Activated T-cell treated with anti-CD3 and anti-CD28 coated beads, Interleukin-2, amount 50 U/mL, for 4 hours (primary cell): ENCODE data around the gene CLK2. TPM values are rescaled to one million over a fixed set of nuclear protein-coding genes. Genes with fewer than 3 reads are reported as not detected.
"Not testable (repeated sequence)": the region's sequence is repeated elsewhere in the genome, so short reads cannot be mapped to it uniquely, and the experiment has no call there.

Experiments used
- ATAC-seq, 2 donors: fragments of 200-7000 bp; cut with Tn5 transposase; one replicate each; pipeline ENCODE4 v1.10.0; 2021
- DNase-seq: peaks from one replicate; pipeline ENCODE4 v3.0.0-alpha.2; 2020
- H3K27me3 Mint-ChIP-seq: one replicate; pipeline ENCODE4 v1.8.0; 2021; ENCODE audit warnings: low read depth, mixed read lengths
- H3K36me3 Mint-ChIP-seq: one replicate; pipeline ENCODE4 v1.8.0; 2022; ENCODE audit warnings: mixed read lengths; ENCODE audit not compliant: insufficient read depth
- H3K4me1 Mint-ChIP-seq: one replicate; pipeline ENCODE4 v1.8.0; 2021; ENCODE audit warnings: low read depth, mixed read lengths
- H3K4me3 Mint-ChIP-seq: one replicate; pipeline ENCODE4 v1.8.0; 2021; ENCODE audit warnings: mild to moderate bottlenecking, moderate library complexity, mixed read lengths
- H3K9me3 Mint-ChIP-seq: one replicate; pipeline ENCODE4 v1.8.0; 2021; ENCODE audit warnings: mixed read lengths
- total RNA-seq, 3 donors: library from RNA; stranded (reverse); gene quantifications; one replicate each; pipeline ENCODE4 v1.2.1, GENCODE V29; 2021

CLK2 gene
- total RNA-seq, 3 donors from 2014 or later = 64.2 to 68.4 (median 66.3) TPM

GRCh38 chr1:155305881-155306391, 32.6 kb upstream of the CLK2 start:
- Mint-ChIP-seq H3K4me1 (peaks cover 19% of the 10 kb centered on the region), H3K9me3 (no peaks in the 10 kb centered on the region), H3K36me3 (peaks cover 4% of the 10 kb centered on the region), H3K27me3 (no peaks in the 10 kb centered on the region), H3K4me3 (no peak overlapping the region)
- ATAC-seq = no peak
- DNase-seq = no peak

GRCh38 chr1:155304558-155305063, 31.3 kb upstream of the CLK2 start:
- ATAC-seq = no peak
- no peaks in the 10 kb centered on the region for H3K27me3 Mint-ChIP-seq
- no peak for DNase-seq
- H3K4me1 Mint-ChIP-seq = peaks cover 9% of the 10 kb centered on the region
- H3K9me3 Mint-ChIP-seq = no peaks in the 10 kb centered on the region
- H3K36me3 Mint-ChIP-seq = no peaks in the 10 kb centered on the region
- no peak overlapping the region for H3K4me3 Mint-ChIP-seq

- Mint-ChIP-seq H3K9me3 (no peaks in the 10 kb centered on the region), H3K4me1 (peaks cover 2% of the 10 kb centered on the region), H3K36me3 (no peaks in the 10 kb centered on the region), H3K27me3 (peaks cover 13% of the 10 kb centered on the region), H3K4me3 (no peak within 1 kb of the TSS)
- DNase-seq = no peak
- ATAC-seq = no peak
These were observed 28.1 kb upstream of the CLK2 start, which contains the start of gene PKLR for GRCh38 chr1:155301342-155301841. Gene PKLR, minus strand, starts transcription at chr1:155301438. Its CDS starts 43 bp downstream, at chr1:155301395.

DNA sequence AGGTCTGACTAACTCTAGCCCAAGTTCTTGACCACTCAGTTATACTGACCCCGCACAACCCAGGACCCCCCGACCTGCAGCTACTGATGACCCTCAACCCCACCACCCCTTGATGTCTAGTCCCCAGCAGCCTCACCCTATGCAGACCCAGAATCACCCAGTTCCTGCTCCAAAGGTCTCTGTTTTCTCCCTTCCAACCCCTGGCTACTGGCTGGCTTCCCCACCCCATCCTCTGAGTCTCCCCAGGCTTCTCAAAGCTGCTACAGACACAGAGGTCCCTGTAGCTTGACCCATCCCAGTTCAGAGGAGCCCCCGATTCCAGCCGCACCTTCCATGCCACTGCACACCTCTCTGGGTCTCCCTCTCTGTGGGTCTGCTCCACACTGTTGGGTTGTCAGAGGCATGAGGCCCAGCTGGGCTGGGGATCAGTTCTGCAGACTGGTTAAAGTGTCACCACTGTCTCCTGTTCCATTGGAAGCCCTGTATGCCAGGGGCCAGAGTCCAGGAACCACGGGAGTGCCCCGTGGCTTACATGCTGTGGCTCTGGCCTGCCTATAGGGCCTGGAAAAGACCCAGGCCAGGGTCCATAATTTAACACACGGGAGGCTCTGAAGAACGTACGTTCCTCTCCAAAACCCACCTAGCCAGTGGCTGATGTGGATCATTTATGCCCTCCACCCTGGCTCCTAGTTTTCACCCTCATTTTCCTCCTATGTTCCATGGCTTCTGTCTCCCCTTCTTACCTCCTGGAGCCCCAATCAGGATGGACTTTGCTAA, 27.4 kb upstream of the CLK2 start:
- ATAC-seq = no peak
- no peaks in the 10 kb centered on the region for H3K36me3 Mint-ChIP-seq
- H3K4me3 Mint-ChIP-seq = no peak overlapping the region

DNA sequence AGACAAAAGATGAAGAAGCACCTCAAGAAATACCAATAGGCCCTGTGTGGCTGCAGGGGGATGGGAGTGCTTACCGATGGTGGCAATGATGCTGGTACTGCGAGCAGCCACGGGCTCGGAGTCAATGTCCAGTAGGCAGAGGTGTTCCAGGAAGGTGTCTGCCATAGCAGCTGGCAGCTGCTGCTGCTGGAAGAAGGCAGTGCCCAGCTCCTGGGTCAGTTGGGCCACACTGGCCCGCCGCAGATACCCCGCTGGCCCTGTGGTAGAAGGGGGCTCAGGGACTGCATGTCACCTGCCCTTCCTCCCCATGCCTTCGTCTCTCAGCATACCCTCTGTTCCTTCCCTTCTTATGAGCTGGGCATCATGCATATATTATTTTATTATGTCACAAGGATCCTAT, 26.7 kb upstream of the CLK2 start:
- Mint-ChIP-seq H3K27me3 (peaks cover 22% of the 10 kb centered on the region), H3K4me3 (no peak overlapping the region), H3K9me3 (no peaks in the 10 kb centered on the region), H3K4me1 (no peaks in the 10 kb centered on the region), H3K36me3 (no peaks in the 10 kb centered on the region)
- DNase-seq = no peak
- no peak for ATAC-seq

More for the DNA sequence above, 27.4 kb upstream of the CLK2 start:
- Mint-ChIP-seq H3K4me1 (no peaks in the 10 kb centered on the region), H3K27me3 (peaks cover 18% of the 10 kb centered on the region), H3K9me3 (no peaks in the 10 kb centered on the region)
- no peak for DNase-seq

GRCh38 chr1:155297384-155297783, 24.1 kb upstream of the CLK2 start:
- Mint-ChIP-seq H3K4me1 (peaks cover 4% of the 10 kb centered on the region), H3K4me3 (no peak overlapping the region), H3K9me3 (no peaks in the 10 kb centered on the region)

GRCh38 chr1:155296661-155297060, 23.4 kb upstream of the CLK2 start:
- H3K36me3 Mint-ChIP-seq = no peaks in the 10 kb centered on the region
- ATAC-seq = no peak
- no peak for DNase-seq
- H3K4me1 Mint-ChIP-seq = peaks cover 4% of the 10 kb centered on the region
- no peaks in the 10 kb centered on the region for H3K9me3 Mint-ChIP-seq
- no peak overlapping the region for H3K4me3 Mint-ChIP-seq
- peaks cover 33% of the 10 kb centered on the region for H3K27me3 Mint-ChIP-seq

More at GRCh38 chr1:155297384-155297783, 24.1 kb upstream of the CLK2 start:
- Mint-ChIP-seq H3K27me3 (peaks cover 33% of the 10 kb centered on the region), H3K36me3 (no peaks in the 10 kb centered on the region)
- no peak for DNase-seq
- no peak for ATAC-seq

DNA sequence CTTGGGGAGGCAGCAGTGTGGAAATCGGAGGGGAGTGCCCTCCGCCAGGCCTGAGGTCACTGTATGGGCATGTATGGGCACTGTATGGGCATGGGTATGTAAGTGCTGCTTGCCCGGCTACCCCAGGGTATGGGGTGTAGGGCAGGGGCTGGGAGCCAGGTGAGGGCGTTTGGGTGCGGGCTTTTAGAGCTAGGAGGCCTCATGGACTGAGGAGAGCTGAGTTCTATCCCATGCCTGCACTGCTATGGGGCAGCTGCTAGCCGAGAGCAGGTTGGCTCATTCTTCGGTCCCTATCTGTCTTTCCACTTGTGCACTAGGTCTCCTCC, 22.6 kb upstream of the CLK2 start:
- ATAC-seq (no peak), DNase-seq (no peak)
- no peaks in the 10 kb centered on the region for H3K36me3 Mint-ChIP-seq
- H3K4me1 Mint-ChIP-seq = peaks cover 4% of the 10 kb centered on the region
- no peak overlapping the region for H3K4me3 Mint-ChIP-seq
- H3K27me3 Mint-ChIP-seq = peaks cover 33% of the 10 kb centered on the region
- no peaks in the 10 kb centered on the region for H3K9me3 Mint-ChIP-seq

DNA sequence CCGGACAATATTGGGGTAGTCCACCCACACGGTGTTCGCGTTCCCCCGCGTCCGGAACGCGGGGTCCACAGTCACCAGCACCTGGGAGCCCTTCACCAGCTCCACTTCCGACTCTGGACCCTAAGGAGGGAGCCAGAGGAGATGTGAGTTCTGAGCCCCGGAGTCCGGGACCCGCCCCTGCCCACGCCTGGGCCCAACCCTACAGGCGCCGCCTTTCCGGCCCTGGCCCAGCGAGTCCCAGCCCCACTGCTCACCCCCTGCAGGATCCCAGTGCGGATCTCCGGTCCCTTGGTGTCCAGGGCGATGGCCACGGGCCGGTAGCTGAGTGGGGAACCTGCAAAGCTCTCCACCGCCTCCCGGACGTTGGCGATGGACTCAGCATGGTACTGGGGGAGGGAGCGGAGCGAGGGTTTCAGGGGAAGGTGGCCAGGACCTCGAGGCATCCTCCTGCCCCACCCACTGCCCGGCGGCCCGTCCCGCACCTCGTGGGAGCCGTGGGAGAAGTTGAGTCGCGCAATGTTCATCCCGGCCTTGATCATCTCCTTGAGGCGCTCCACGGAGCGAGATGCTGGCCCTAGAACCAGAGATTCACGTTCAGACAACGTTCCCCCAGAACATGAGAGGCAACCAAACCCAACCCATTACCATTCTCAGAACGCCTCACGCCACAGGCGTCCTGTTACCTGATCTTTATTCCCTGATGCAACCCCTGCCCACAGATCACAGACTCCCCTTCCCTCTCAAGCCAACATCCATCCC, 22.1 kb upstream of the CLK2 start:
- DNase-seq (no peak), ATAC-seq (peak in 1 of 2 donors; percentile 59)
- Mint-ChIP-seq H3K9me3 (no peaks in the 10 kb centered on the region), H3K4me3 (no peak overlapping the region), H3K4me1 (peaks cover 4% of the 10 kb centered on the region), H3K36me3 (no peaks in the 10 kb centered on the region), H3K27me3 (peaks cover 33% of the 10 kb centered on the region)

DNA sequence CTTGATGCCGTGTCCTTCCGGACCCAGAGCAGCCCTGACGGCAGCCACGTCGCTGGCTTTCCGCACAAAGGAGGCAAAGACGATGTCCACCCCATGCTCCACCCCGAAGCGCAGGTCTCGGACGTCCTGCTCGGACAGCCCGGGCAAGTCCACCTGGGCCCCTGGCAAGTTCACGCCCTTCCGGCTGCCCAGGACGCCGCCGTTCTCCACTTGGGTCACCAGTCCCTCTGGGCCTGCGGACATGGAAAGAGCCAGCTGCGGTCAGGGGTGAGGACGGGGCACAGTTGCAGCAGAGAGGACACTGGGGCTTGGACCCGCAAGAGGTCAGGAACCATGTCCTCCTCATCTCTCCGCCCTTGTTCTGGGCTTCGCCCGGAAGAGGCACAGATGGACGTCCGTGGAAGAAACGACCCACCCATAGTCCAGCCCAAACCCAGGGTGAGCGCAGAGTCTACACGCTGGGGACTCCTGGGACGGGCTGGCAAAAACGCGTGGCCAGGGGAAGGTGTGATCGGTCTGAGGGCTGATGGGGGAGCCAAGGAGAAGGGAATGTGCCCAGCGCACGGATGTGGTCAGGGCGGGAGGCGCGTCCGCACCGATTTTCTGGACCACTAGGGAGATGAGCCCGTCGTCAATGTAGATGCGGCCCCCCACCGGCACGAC, 21.3 kb upstream of the CLK2 start:
- Mint-ChIP-seq H3K36me3 (no peaks in the 10 kb centered on the region), H3K4me3 (no peak overlapping the region), H3K9me3 (no peaks in the 10 kb centered on the region), H3K4me1 (peaks cover 4% of the 10 kb centered on the region), H3K27me3 (peaks cover 34% of the 10 kb centered on the region)
- DNase-seq = no peak
- peak in 1 of 2 donors; percentile 17 for ATAC-seq

- Mint-ChIP-seq H3K9me3 (no peaks in the 10 kb centered on the region), H3K36me3 (no peaks in the 10 kb centered on the region), H3K27me3 (peaks cover 34% of the 10 kb centered on the region), H3K4me3 (no peak overlapping the region), H3K4me1 (peaks cover 4% of the 10 kb centered on the region)
- ATAC-seq (no peak), DNase-seq (no peak)
These were observed 19.9 kb upstream of the CLK2 start for GRCh38 chr1:155293086-155293749.

DNA sequence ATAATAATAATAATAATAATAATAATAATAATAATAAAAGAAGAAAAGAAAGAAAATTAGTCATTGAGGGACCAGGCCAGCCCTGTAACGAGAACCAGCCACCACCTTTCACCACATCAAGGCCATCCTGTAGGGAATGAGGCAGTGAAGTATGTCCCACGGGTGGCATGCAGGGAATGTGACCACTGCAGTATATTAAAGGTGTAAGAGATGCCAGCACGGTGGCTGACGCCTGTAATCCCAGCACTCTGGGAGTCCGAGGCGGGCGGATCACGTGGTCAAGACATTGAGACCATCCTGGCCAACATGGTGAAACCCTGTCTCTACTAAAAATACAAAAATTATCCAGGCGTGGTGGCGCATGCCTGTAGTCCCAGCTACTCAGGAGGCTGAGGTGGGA, 17.7 kb upstream of the CLK2 start:
- H3K4me3 Mint-ChIP-seq, H3K4me1 Mint-ChIP-seq, DNase-seq, H3K36me3 Mint-ChIP-seq, ATAC-seq, H3K9me3 Mint-ChIP-seq: not testable (repeated sequence)
- H3K27me3 Mint-ChIP-seq = peaks cover 17% of the 10 kb centered on the region

GRCh38 chr1:155287987-155288543, 14.8 kb upstream of the CLK2 start:
- Mint-ChIP-seq H3K4me3 (no peak overlapping the region), H3K4me1 (no peaks in the 10 kb centered on the region), H3K9me3 (no peaks in the 10 kb centered on the region), H3K36me3 (no peaks in the 10 kb centered on the region), H3K27me3 (peaks cover 1% of the 10 kb centered on the region)
- DNase-seq = no peak
- ATAC-seq = no peak
